HL-60/S4 treated with retinoic acid at 250 ng/mL for 4 days and 3 days (cell line): ENCODE results near the gene CHKA.

ENCODE experiments used
- in situ Hi-C: fragments of 300-500 bp; cut with MboI; formaldehyde crosslinking; loops from 2 replicates; pipeline ENCODE4 v1.7.0; 2022; ENCODE audit warnings: low sequenced_read_pairs

Gene CHKA

GRCh38 chr11:68074584-68075352 lies 46.4 kb downstream of the CHKA start:
- in situ Hi-C loops: no loop called here

DNA sequence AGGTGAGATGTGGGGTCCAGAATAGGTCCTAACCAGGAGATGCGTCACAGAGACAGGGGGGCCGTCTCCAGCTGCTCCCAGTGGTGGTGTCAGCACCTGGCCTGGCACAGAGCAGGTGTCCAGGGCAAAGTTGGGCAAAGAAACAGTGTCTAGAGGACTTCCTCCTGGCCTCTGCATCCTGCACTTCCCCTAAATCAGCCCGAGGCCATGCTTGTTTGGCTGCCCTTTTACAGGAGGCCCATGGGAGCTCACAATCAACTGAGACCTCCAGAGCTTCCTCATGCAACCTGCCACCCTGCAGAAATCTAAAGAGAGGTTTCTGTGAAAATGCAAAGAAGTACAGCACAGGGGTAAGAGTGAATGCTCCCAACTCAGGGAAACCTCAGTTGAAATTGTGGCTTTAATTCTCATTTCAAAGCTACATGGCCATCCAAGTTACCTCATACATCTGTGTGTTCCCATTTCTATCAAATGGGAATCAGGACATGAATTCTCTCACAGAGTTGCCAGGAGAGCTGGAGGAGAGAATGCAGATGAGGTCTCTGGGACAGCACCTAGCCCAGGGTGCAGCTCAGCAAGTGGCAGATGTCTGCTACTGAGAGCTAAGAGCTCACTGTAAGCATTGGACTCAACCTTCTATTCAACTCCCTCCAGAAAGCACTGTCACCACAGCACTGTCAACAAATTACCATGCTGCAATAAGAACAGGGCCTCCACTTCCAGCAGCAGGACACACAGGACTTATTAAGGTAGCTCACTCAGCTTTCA lies 49.7 kb downstream of the CHKA start:
- in situ Hi-C loops: no loop called here

GRCh38 chr11:68067991-68068390 lies 53.2 kb downstream of the CHKA start:
- in situ Hi-C loops: no loop called here

- in situ Hi-C loops: no loop called here
Measured at GRCh38 chr11:68066742-68067141, 54.4 kb downstream of the CHKA start.

DNA sequence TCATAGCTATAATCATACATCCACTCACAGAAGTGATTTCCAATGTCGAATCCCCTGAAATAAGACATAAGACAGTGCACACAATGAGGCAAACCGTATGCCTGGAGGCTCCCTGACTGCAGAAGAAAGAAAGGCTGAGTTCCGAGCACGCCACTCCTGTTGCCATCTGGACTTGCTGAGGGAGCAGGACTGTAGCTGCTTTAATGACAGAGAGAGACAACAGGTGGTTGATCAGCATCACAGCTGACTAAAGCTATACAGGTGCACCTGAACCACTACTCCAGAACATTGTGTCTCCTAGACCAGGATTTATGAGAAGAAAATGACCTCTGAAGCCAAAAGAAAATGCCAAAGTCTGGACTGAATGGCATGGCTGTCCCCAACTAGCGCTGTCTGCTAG lies 55.3 kb downstream of the CHKA start:
- in situ Hi-C loops: no loop called here

DNA sequence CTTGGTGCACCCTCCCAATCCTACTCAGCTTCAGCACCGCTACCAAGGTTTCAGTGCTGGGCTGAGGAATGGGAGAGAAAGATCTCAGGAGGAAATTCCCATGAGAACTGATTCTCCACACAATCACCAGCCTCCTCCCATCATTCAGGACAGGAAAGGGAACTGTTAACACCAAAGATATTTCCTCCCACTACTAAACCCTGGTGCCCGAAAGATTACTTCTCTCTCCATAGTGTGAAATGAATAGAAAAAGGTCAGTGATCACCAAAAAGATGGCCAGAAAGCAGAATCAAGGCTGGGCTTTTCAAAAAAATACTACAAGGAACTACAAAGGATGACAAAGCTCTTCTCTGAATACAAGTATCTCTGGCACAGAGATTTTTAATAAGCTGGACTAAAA lies 56.3 kb downstream of the CHKA start:
- in situ Hi-C loops: no loop called here

- in situ Hi-C loops: no loop called here
Measured at GRCh38 chr11:68061508-68061907, 59.7 kb downstream of the CHKA start.

- in situ Hi-C loops: no loop called here
Measured at GRCh38 chr11:68057807-68058206, 63.4 kb downstream of the CHKA start.

GRCh38 chr11:68056317-68057285 lies 64.6 kb downstream of the CHKA start:
- in situ Hi-C loops: no loop called here

DNA sequence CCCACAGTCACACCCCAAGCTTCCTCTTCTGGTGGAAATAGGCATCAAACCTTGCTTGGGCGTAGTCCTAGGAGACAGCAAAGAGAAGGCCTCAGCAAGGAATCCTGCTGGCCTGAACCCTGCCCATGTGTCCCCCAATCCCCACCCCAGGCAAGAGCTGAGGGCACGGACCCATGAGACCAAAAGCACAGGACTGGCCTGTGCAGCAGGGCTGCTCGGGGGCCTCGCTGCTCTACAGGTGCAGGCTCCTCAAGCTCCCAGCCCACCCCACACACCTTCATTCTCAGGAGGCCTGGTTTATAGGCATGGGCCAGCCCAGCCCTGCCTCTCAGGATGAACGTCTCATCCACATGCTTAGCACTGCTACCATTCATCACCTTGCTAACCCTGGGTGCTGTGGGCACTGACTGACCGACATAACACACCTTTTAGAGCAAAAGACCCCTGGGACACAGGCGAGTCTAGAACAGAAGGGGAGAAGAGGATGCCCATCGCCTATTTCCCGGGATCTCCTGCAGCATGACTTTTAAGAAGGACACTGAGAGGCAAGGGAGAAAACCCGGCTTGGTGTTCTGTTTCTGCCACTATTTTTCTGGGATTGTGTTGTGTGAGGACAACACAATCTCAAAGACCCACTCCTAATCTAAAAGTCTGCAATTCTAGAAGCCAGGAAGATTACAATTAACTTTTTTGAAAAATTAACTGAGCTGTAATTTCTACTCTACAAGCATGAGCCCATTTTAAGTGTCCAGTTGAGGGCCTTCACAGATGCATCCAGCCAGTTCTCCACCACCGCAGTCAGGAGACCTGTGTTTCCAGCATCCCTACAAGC lies 67.0 kb downstream of the CHKA start:
- in situ Hi-C loops: no loop called here

DNA sequence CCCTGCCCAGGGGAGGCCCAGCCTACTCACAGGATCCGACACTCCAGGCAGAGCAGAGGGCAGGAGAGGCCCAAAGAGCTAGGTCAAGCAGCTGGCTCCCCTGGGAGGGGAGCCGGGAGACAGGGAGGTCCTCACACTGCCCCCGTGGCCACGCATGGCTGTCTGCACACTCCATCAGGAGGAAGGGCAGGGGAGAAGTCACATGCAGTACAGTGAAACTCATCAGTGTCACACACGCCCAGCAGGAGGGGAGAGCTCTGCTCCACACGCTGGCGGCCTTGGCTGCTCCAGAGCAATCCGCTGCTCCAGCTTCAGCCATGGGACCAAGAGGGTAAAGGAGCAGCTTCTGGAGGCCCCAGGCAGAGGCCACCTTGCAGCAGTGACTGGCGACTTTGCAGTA lies 68.1 kb downstream of the CHKA start:
- in situ Hi-C loops: no loop called here

- in situ Hi-C loops: no loop called here
Measured at GRCh38 chr11:68052137-68052873, 68.9 kb downstream of the CHKA start.

DNA sequence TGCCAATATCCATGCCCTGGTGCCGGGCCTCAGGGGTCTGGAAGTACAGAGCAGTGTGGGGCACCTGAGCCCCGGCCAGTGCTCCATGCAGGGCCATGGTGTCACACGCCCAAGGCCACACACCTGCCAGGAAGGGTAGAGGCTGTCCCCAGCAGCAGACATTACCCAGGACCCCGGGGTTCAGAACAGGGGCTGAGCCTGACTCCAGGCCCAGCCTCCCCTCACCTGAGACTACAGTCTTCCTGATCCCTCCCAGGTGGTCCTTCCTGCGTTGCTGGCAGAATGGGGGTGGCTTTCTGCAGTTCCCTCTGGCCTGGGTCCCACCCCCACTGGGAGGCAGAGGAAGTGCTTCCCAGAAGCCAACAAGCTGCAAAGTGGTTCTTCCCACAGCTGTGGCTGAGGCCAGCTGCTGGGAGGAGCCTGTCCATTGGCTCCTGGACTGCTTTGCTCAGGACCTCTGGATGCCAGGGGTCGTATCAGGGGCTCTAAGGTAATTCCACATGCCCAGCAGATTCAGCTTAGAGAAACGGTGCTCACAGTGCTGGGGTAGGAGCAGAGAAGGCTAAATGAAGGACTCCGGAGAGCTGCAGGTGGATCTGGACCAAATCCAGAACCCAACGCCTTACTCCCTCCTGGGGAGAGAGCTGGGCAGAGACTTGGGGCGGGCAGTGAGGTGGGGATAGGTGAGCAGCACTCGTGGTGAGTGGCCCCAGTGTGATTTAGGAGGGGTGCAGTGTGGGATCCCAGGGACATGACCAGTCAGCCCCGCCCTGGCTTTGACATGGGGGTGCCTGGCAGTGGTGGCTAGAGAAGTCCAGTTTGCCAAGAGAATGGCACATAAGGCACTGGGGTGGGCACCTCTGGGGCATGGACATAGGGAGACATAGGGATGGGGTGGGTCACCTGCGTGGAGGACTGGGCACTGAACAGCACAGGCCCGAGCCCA lies 69.7 kb downstream of the CHKA start:
- in situ Hi-C loops: no loop called here

- in situ Hi-C loops: no loop called here
Measured at GRCh38 chr11:68050371-68050841, 70.8 kb downstream of the CHKA start.

GRCh38 chr11:68049509-68050370 lies 71.4 kb downstream of the CHKA start:
- in situ Hi-C loops: no loop called here

- in situ Hi-C loops: no loop called here
Measured at GRCh38 chr11:68048681-68049508, 72.3 kb downstream of the CHKA start.
